Measurements from ENCODE around the gene MAMLD1.

The MAMLD1 gene

DNA sequence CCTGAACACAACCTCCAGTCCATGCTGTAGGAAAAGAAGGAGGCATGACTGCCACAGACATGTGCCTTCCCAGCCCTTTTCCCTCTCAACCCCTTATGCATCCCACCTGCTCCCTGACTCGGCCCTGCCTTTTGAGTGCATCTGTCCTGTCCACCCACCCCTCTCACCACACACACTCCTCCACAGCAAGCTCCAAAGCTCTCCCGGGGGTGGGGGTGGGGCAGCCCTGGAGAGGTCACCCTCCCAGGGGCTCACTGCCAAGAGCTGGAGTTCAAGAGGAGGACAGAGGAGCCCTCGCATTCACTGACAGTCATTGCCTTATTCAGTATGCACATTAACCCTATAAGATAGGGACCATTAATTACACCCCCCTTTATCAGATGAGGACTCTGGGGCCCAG lies 46.6 kb upstream of the MAMLD1 start:
- Histone ChIP-seq H4K20me1 (ENCODE audit: insufficient read depth, low read length) (no peaks in the 10 kb centered on the region), H3K9me2 (ENCODE audit: low read depth, low read length) (no peaks in the 10 kb centered on the region), H3K4me1 (ENCODE audit: insufficient read depth, low read length, severe bottlenecking) (no peaks in the 10 kb centered on the region), H3K79me2 (ENCODE audit: insufficient read depth, low read length) (no peaks in the 10 kb centered on the region), H3K27ac (ENCODE audit: low read depth, low read length, poor library complexity, severe bottlenecking) (no peak overlapping the region), H2AFZ (ENCODE audit: low read length) (no peak overlapping the region), H3K36me3 (ENCODE audit: insufficient read depth, low read length) (no peaks in the 10 kb centered on the region), H3F3A (ENCODE audit: insufficient read depth, low read length) (no peaks in the 10 kb centered on the region), H3K9ac (ENCODE audit: low read length) (no peak overlapping the region), H3K4me3 (ENCODE audit: low read depth, low read length, poor library complexity, severe bottlenecking) (no peak overlapping the region), H3K9me3 (ENCODE audit: low read length) (no peaks in the 10 kb centered on the region), H3K27me3 (ENCODE audit: insufficient read depth, low read length) (no peaks in the 10 kb centered on the region), H3K4me2 (ENCODE audit: low read length) (no peak overlapping the region)
- TF ChIP-seq, protein P1, sequence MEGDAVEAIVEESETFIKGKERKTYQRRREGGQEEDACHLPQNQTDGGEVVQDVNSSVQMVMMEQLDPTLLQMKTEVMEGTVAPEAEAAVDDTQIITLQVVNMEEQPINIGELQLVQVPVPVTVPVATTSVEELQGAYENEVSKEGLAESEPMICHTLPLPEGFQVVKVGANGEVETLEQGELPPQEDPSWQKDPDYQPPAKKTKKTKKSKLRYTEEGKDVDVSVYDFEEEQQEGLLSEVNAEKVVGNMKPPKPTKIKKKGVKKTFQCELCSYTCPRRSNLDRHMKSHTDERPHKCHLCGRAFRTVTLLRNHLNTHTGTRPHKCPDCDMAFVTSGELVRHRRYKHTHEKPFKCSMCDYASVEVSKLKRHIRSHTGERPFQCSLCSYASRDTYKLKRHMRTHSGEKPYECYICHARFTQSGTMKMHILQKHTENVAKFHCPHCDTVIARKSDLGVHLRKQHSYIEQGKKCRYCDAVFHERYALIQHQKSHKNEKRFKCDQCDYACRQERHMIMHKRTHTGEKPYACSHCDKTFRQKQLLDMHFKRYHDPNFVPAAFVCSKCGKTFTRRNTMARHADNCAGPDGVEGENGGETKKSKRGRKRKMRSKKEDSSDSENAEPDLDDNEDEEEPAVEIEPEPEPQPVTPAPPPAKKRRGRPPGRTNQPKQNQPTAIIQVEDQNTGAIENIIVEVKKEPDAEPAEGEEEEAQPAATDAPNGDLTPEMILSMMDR (IDR thresholded peaks at IDR 0.05; ENCODE audit: low read length) = no peak
- no peak for TF ChIP-seq EZH2 (IDR thresholded peaks at IDR 0.05; ENCODE audit: borderline replicate concordance, low read length)

GRCh38 chrX:150323020-150323419 lies 40.1 kb upstream of the MAMLD1 start:
- H3K27ac ChIP-seq (ENCODE audit: low read depth, low read length, poor library complexity, severe bottlenecking) = no peak overlapping the region
- no peak for TF ChIP-seq EZH2 (IDR thresholded peaks at IDR 0.05; ENCODE audit: borderline replicate concordance, low read length)
- TF ChIP-seq, protein P1 (IDR thresholded peaks at IDR 0.05; ENCODE audit: low read length) = no peak
- no peak overlapping the region for H3K9ac ChIP-seq (ENCODE audit: low read length)

GRCh38 chrX:150324035-150324728 lies 38.9 kb upstream of the MAMLD1 start:
- H3K36me3 ChIP-seq (ENCODE audit: insufficient read depth, low read length) = no peaks in the 10 kb centered on the region
- TF ChIP-seq EZH2 (IDR thresholded peaks at IDR 0.05; ENCODE audit: borderline replicate concordance, low read length) = no peak
- TF ChIP-seq, protein P1 (IDR thresholded peaks at IDR 0.05; ENCODE audit: low read length) = no peak
- H3K4me2 ChIP-seq (ENCODE audit: low read length) = no peak overlapping the region
- no peaks in the 10 kb centered on the region for H3F3A ChIP-seq (ENCODE audit: insufficient read depth, low read length)
- H3K27me3 ChIP-seq (ENCODE audit: insufficient read depth, low read length) = no peaks in the 10 kb centered on the region
- no peaks in the 10 kb centered on the region for H3K4me1 ChIP-seq (ENCODE audit: insufficient read depth, low read length, severe bottlenecking)
- H3K4me3 ChIP-seq (ENCODE audit: low read depth, low read length, poor library complexity, severe bottlenecking) = no peak overlapping the region
- H3K79me2 ChIP-seq (ENCODE audit: insufficient read depth, low read length) = no peaks in the 10 kb centered on the region
- no peak overlapping the region for H3K9ac ChIP-seq (ENCODE audit: low read length)
- no peaks in the 10 kb centered on the region for H3K9me2 ChIP-seq (ENCODE audit: low read depth, low read length)
- no peak overlapping the region for H2AFZ ChIP-seq (ENCODE audit: low read length)
- H3K27ac ChIP-seq (ENCODE audit: low read depth, low read length, poor library complexity, severe bottlenecking) = no peak overlapping the region
- no peaks in the 10 kb centered on the region for H3K9me3 ChIP-seq (ENCODE audit: low read length)
- H4K20me1 ChIP-seq (ENCODE audit: insufficient read depth, low read length) = no peaks in the 10 kb centered on the region

More at GRCh38 chrX:150323020-150323419, 40.1 kb upstream of the MAMLD1 start:
- Histone ChIP-seq H3K9me3 (ENCODE audit: low read length) (no peaks in the 10 kb centered on the region), H2AFZ (ENCODE audit: low read length) (no peak overlapping the region), H3F3A (ENCODE audit: insufficient read depth, low read length) (no peaks in the 10 kb centered on the region), H3K4me1 (ENCODE audit: insufficient read depth, low read length, severe bottlenecking) (no peaks in the 10 kb centered on the region), H3K36me3 (ENCODE audit: insufficient read depth, low read length) (no peaks in the 10 kb centered on the region), H3K4me3 (ENCODE audit: low read depth, low read length, poor library complexity, severe bottlenecking) (no peak overlapping the region), H3K27me3 (ENCODE audit: insufficient read depth, low read length) (no peaks in the 10 kb centered on the region), H4K20me1 (ENCODE audit: insufficient read depth, low read length) (no peaks in the 10 kb centered on the region), H3K79me2 (ENCODE audit: insufficient read depth, low read length) (no peaks in the 10 kb centered on the region), H3K9me2 (ENCODE audit: low read depth, low read length) (no peaks in the 10 kb centered on the region), H3K4me2 (ENCODE audit: low read length) (no peak overlapping the region)

Data from OCI-LY1 (cell line).